Karpas-422 (cell line): Measurements from ENCODE around the gene TSKU. TPM values are rescaled to one million over a fixed set of nuclear protein-coding genes. Genes with fewer than 3 reads are reported as not detected.

Experiments used
- DNase-seq: peaks from one replicate; pipeline ENCODE4 v3.0.0-alpha.2; 2015
- H2AFZ ChIP-seq: fragments of 200-600 bp; sonication (generic); 2 replicates; pipeline ENCODE4 v1.6.1; 2014; ENCODE audit warnings: antibody characterized with exemption, low read length, mixed read lengths
- H3K27ac ChIP-seq: fragments of 200-600 bp; sonication (generic); 2 replicates; pipeline ENCODE4 v1.5.1; 2014; ENCODE audit warnings: mild to moderate bottlenecking, low read length, moderate library complexity
- H3K27me3 ChIP-seq: fragments of 200-600 bp; sonication (generic); 2 replicates; pipeline ENCODE4 v1.6.1; 2014; ENCODE audit warnings: low read length, mixed read lengths
- H3K36me3 ChIP-seq: fragments of 200-600 bp; sonication (generic); 2 replicates; pipeline ENCODE4 v1.6.1; 2014; ENCODE audit warnings: low read length, mixed read lengths; ENCODE audit not compliant: insufficient read depth
- H3K4me1 ChIP-seq: fragments of 200-600 bp; sonication (generic); 2 replicates; pipeline ENCODE4 v1.6.1; 2014; ENCODE audit warnings: mild to moderate bottlenecking, low read length, mixed read lengths
- H3K4me2 ChIP-seq: fragments of 200-600 bp; sonication (generic); 2 replicates; pipeline ENCODE4 v1.6.1; 2014; ENCODE audit warnings: low read length, low read depth, mild to moderate bottlenecking; ENCODE audit not compliant: poor library complexity, severe bottlenecking
- H3K4me3 ChIP-seq: fragments of 200-600 bp; sonication (generic); 2 replicates; pipeline ENCODE4 v1.5.1; 2014; ENCODE audit warnings: mild to moderate bottlenecking, antibody characterized with exemption, low read length, mixed read lengths
- H3K79me2 ChIP-seq: fragments of 200-600 bp; sonication (generic); 2 replicates; pipeline ENCODE4 v1.6.1; 2014; ENCODE audit warnings: mild to moderate bottlenecking, low read length, mixed read lengths
- H3K9ac ChIP-seq: fragments of 200-600 bp; sonication (generic); 2 replicates; pipeline ENCODE4 v1.6.0; 2014; ENCODE audit warnings: low read length
- H3K9me2 ChIP-seq: fragments of 200-600 bp; sonication (generic), shearing (Covaris generic); replicated peaks from 2 replicates; pipeline ENCODE4 v1.6.0; 2014; ENCODE audit warnings: mild to moderate bottlenecking, low read length, moderate library complexity; ENCODE audit not compliant: insufficient read depth
- H3K9me3 ChIP-seq: fragments of 300-700, 200-600 bp; sonication (generic); 2 replicates; pipeline ENCODE4 v1.6.1; 2014; ENCODE audit warnings: low read length, mixed read lengths
- H4K20me1 ChIP-seq: fragments of 200-600 bp; sonication (generic); 2 replicates; pipeline ENCODE4 v1.6.1; 2014; ENCODE audit warnings: mild to moderate bottlenecking, antibody characterized with exemption, low read length, low read depth; ENCODE audit not compliant: insufficient read depth
- total RNA-seq: library from RNA; depleted of rRNA; stranded (reverse); fragments of >200 nt; shearing (Covaris generic); gene quantifications from 2 replicates; pipeline ENCODE4 v1.2.3, GENCODE V29; 2014; ENCODE audit warnings: low replicate concordance

Gene TSKU
- total RNA-seq, 1 experiment from 2014 or later, result not detected

GRCh38 chr11:76802621-76803020, 19.5 kb downstream of the TSKU start:
- Histone ChIP-seq H3K27me3 (no peaks in the 10 kb centered on the region), H3K4me1 (peaks cover 6% of the 10 kb centered on the region), H3K9me2 (no peaks in the 10 kb centered on the region), H2AFZ (no peak overlapping the region), H3K27ac (no peak overlapping the region), H3K9me3 (no peaks in the 10 kb centered on the region), H4K20me1 (no peaks in the 10 kb centered on the region), H3K36me3 (no peaks in the 10 kb centered on the region), H3K4me2 (no peak overlapping the region), H3K79me2 (no peaks in the 10 kb centered on the region), H3K9ac (no peak overlapping the region), H3K4me3 (no peak overlapping the region)
- DNase-seq, result no peak

- no peaks in the 10 kb centered on the region for H4K20me1 ChIP-seq
- no peak overlapping the region for H3K9ac ChIP-seq
- no peaks in the 10 kb centered on the region for H3K36me3 ChIP-seq
- H3K4me3 ChIP-seq, result no peak overlapping the region
- H3K4me1 ChIP-seq, result peaks cover 6% of the 10 kb centered on the region
- no peaks in the 10 kb centered on the region for H3K9me3 ChIP-seq
- H3K79me2 ChIP-seq, result no peaks in the 10 kb centered on the region
- H3K27me3 ChIP-seq, result no peaks in the 10 kb centered on the region
- no peaks in the 10 kb centered on the region for H3K9me2 ChIP-seq
- H3K27ac ChIP-seq, result no peak overlapping the region
- no peak for DNase-seq
- H2AFZ ChIP-seq, result no peak overlapping the region
- H3K4me2 ChIP-seq, result no peak overlapping the region
Observed at GRCh38 chr11:76803023-76803422, 19.9 kb downstream of the TSKU start.

- no peak overlapping the region for H3K27ac ChIP-seq
- no peaks in the 10 kb centered on the region for H3K9me2 ChIP-seq
- H3K27me3 ChIP-seq, result no peaks in the 10 kb centered on the region
- no peak overlapping the region for H3K4me3 ChIP-seq
- no peaks in the 10 kb centered on the region for H3K79me2 ChIP-seq
- H3K4me1 ChIP-seq, result peaks cover 6% of the 10 kb centered on the region
- no peaks in the 10 kb centered on the region for H3K9me3 ChIP-seq
- no peak for DNase-seq
- H2AFZ ChIP-seq, result no peak overlapping the region
- H3K36me3 ChIP-seq, result no peaks in the 10 kb centered on the region
- H3K4me2 ChIP-seq, result no peak overlapping the region
- no peak overlapping the region for H3K9ac ChIP-seq
- H4K20me1 ChIP-seq, result no peaks in the 10 kb centered on the region
Observed at GRCh38 chr11:76803811-76804600, 20.9 kb downstream of the TSKU start.

- Histone ChIP-seq H3K27ac (no peak overlapping the region), H3K4me3 (no peak overlapping the region), H3K4me2 (no peak overlapping the region), H3K9me3 (no peaks in the 10 kb centered on the region), H3K36me3 (no peaks in the 10 kb centered on the region), H3K4me1 (no peaks in the 10 kb centered on the region; the same call in 1 of the 2 replicates), H3K9ac (no peak overlapping the region), H4K20me1 (no peaks in the 10 kb centered on the region), H3K9me2 (no peaks in the 10 kb centered on the region), H3K79me2 (no peaks in the 10 kb centered on the region), H2AFZ (no peak overlapping the region), H3K27me3 (no peaks in the 10 kb centered on the region)
- no peak for DNase-seq
Observed at GRCh38 chr11:76805206-76805913, 22.2 kb downstream of the TSKU start.

GRCh38 chr11:76806131-76806530, 23.0 kb downstream of the TSKU start:
- Histone ChIP-seq H3K36me3 (no peaks in the 10 kb centered on the region), H3K9ac (no peak overlapping the region), H3K9me3 (no peaks in the 10 kb centered on the region), H4K20me1 (no peaks in the 10 kb centered on the region), H3K9me2 (no peaks in the 10 kb centered on the region), H3K4me3 (no peak overlapping the region), H3K27me3 (no peaks in the 10 kb centered on the region), H3K79me2 (no peaks in the 10 kb centered on the region), H3K4me2 (no peak overlapping the region), H3K4me1 (no peaks in the 10 kb centered on the region; the same call in 1 of the 2 replicates), H3K27ac (no peak overlapping the region), H2AFZ (no peak overlapping the region)
- DNase-seq, result no peak

- DNase-seq, result no peak
- no peak overlapping the region for H2AFZ ChIP-seq
- H3K27ac ChIP-seq, result no peak overlapping the region
- no peaks in the 10 kb centered on the region; the same call in 1 of the 2 replicates for H3K4me1 ChIP-seq
- H3K27me3 ChIP-seq, result no peaks in the 10 kb centered on the region
- no peaks in the 10 kb centered on the region for H3K9me2 ChIP-seq
- H3K9me3 ChIP-seq, result no peaks in the 10 kb centered on the region
- H3K4me2 ChIP-seq, result no peak overlapping the region
- H4K20me1 ChIP-seq, result no peaks in the 10 kb centered on the region
- no peak overlapping the region for H3K4me3 ChIP-seq
- H3K9ac ChIP-seq, result no peak overlapping the region
- no peaks in the 10 kb centered on the region for H3K36me3 ChIP-seq
- H3K79me2 ChIP-seq, result no peaks in the 10 kb centered on the region
Observed at GRCh38 chr11:76806608-76807205, 23.6 kb downstream of the TSKU start.

GRCh38 chr11:76807206-76807875, 24.2 kb downstream of the TSKU start:
- no peaks in the 10 kb centered on the region for H3K9me3 ChIP-seq
- peak; percentile 92 for DNase-seq
- 0 out of 2 replicates have a peak overlapping the region, but pooled peaks have one; percentile 71 for H2AFZ ChIP-seq
- H3K4me2 ChIP-seq, result peak overlapping the region; percentile 26
- no peaks in the 10 kb centered on the region for H3K79me2 ChIP-seq
- no peak overlapping the region for H3K27ac ChIP-seq
- no peaks in the 10 kb centered on the region for H3K36me3 ChIP-seq
- H3K4me1 ChIP-seq, result no peaks in the 10 kb centered on the region; the same call in 1 of the 2 replicates
- no peaks in the 10 kb centered on the region for H3K9me2 ChIP-seq
- H3K27me3 ChIP-seq, result no peaks in the 10 kb centered on the region
- no peaks in the 10 kb centered on the region for H4K20me1 ChIP-seq
- no peak overlapping the region for H3K9ac ChIP-seq
- no peak overlapping the region for H3K4me3 ChIP-seq

GRCh38 chr11:76808171-76808570, 25.0 kb downstream of the TSKU start:
- Histone ChIP-seq H3K36me3 (no peaks in the 10 kb centered on the region), H3K4me3 (no peak overlapping the region), H3K27ac (no peak overlapping the region), H3K9me2 (no peaks in the 10 kb centered on the region), H3K79me2 (no peaks in the 10 kb centered on the region), H3K9ac (no peak overlapping the region), H3K4me2 (no peak overlapping the region), H3K4me1 (no peaks in the 10 kb centered on the region; the same call in 1 of the 2 replicates), H2AFZ (no peak overlapping the region), H4K20me1 (no peaks in the 10 kb centered on the region), H3K9me3 (no peaks in the 10 kb centered on the region), H3K27me3 (no peaks in the 10 kb centered on the region)
- DNase-seq, result no peak
